ENCODE measurements around the gene OR51L1.

DNA sequence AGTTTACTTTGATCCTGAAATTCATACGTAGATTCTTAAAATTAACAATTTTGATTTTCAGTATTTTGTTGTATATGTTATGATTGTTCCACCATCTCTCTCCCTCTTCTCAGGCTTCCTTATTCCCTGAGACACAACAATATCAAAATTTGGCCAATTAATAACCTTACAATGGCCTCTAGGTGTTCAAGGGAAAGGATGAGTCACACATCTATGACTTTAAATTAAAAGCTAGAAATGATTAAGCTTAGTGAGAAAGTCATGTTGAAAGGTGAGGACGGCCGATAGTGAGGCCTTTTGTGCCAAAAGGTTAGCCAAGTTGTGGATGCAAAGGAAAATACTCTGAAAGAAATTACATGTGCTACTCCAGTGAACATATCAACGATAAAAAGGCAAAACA is 46.2 kb downstream of the OR51L1 start:
- TF ChIP-seq POLR2A (IDR thresholded peaks at IDR 0.05; ENCODE audit: low read length) (no peak), GATA1 (IDR thresholded peaks at IDR 0.05; ENCODE audit: low read depth, low read length) (no peak)

All from erythroblast (primary cell).